ENCODE data around the gene NPTN.

NPTN gene

GRCh38 chr15:73599934-73600333, 33.3 kb downstream of the NPTN start:
- no peak for TF ChIP-seq FOXP2 (optimal IDR thresholded peaks at IDR 0.05; ENCODE audit: borderline replicate concordance, extremely low read depth, extremely low read length, insufficient read depth)
- TF ChIP-seq, protein P1, sequence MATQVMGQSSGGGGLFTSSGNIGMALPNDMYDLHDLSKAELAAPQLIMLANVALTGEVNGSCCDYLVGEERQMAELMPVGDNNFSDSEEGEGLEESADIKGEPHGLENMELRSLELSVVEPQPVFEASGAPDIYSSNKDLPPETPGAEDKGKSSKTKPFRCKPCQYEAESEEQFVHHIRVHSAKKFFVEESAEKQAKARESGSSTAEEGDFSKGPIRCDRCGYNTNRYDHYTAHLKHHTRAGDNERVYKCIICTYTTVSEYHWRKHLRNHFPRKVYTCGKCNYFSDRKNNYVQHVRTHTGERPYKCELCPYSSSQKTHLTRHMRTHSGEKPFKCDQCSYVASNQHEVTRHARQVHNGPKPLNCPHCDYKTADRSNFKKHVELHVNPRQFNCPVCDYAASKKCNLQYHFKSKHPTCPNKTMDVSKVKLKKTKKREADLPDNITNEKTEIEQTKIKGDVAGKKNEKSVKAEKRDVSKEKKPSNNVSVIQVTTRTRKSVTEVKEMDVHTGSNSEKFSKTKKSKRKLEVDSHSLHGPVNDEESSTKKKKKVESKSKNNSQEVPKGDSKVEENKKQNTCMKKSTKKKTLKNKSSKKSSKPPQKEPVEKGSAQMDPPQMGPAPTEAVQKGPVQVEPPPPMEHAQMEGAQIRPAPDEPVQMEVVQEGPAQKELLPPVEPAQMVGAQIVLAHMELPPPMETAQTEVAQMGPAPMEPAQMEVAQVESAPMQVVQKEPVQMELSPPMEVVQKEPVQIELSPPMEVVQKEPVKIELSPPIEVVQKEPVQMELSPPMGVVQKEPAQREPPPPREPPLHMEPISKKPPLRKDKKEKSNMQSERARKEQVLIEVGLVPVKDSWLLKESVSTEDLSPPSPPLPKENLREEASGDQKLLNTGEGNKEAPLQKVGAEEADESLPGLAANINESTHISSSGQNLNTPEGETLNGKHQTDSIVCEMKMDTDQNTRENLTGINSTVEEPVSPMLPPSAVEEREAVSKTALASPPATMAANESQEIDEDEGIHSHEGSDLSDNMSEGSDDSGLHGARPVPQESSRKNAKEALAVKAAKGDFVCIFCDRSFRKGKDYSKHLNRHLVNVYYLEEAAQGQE (IDR thresholded peaks at IDR 0.05; ENCODE audit: insufficient read depth in 1 of 2, low read depth in 2 of 2, low read length in 2 of 2), result no peak

GRCh38 chr15:73598530-73599160, 34.5 kb downstream of the NPTN start:
- TF ChIP-seq FOXP2 (optimal IDR thresholded peaks at IDR 0.05; ENCODE audit: borderline replicate concordance, extremely low read depth, extremely low read length, insufficient read depth) (no peak), TAF1 (IDR thresholded peaks at IDR 0.05; ENCODE audit: borderline replicate concordance, insufficient read depth, low read length) (no peak), SIN3A (IDR thresholded peaks at IDR 0.05; ENCODE audit: borderline replicate concordance, insufficient read depth, low read length) (no peak)
- TF ChIP-seq, protein P1 (IDR thresholded peaks at IDR 0.05; ENCODE audit: insufficient read depth in 1 of 2, low read depth in 2 of 2, low read length in 2 of 2), result no peak

- TF ChIP-seq, protein P1 (IDR thresholded peaks at IDR 0.05; ENCODE audit: insufficient read depth in 1 of 2, low read depth in 2 of 2, low read length in 2 of 2), result no peak
- no peak for TF ChIP-seq TAF1 (IDR thresholded peaks at IDR 0.05; ENCODE audit: borderline replicate concordance, insufficient read depth, low read length)
- TF ChIP-seq FOXP2 (optimal IDR thresholded peaks at IDR 0.05; ENCODE audit: borderline replicate concordance, extremely low read depth, extremely low read length, insufficient read depth), result no peak
- no peak for TF ChIP-seq SIN3A (IDR thresholded peaks at IDR 0.05; ENCODE audit: borderline replicate concordance, insufficient read depth, low read length)
- TF ChIP-seq POLR2AphosphoS5 (IDR thresholded peaks at IDR 0.05; ENCODE audit: low read depth, low read length), result no peak
Measured at GRCh38 chr15:73597036-73597638, 36.1 kb downstream of the NPTN start.

DNA sequence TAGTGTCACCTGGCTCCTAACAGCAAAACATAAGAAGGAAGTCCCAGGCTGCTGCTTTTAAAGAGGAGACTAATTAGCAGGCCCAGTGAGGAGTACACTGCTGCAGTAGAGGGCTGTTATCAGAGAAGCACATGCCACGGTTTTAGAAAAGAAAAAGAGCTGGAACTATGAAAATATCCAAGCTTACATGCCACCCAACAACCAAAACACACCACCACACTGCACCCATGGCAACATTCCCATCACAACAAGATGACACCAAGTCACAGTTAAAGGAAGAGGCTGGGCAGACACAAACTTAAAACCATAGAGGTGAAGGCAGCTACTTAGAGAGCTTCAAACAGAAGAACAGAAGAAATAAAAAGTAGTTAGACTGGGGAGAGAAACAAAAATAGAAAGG, 37.0 kb downstream of the NPTN start:
- TF ChIP-seq POLR2AphosphoS5 (IDR thresholded peaks at IDR 0.05; ENCODE audit: low read depth, low read length) (no peak), SIN3A (IDR thresholded peaks at IDR 0.05; ENCODE audit: borderline replicate concordance, insufficient read depth, low read length) (no peak), FOXP2 (optimal IDR thresholded peaks at IDR 0.05; ENCODE audit: borderline replicate concordance, extremely low read depth, extremely low read length, insufficient read depth) (no peak), TAF1 (IDR thresholded peaks at IDR 0.05; ENCODE audit: borderline replicate concordance, insufficient read depth, low read length) (no peak)
- TF ChIP-seq, protein P1 (IDR thresholded peaks at IDR 0.05; ENCODE audit: insufficient read depth in 1 of 2, low read depth in 2 of 2, low read length in 2 of 2), result no peak
